ENCODE results near the gene CD19. TPM values are rescaled to one million over a fixed set of nuclear protein-coding genes. Genes with fewer than 3 reads are reported as not detected.
"Not testable (repeated sequence)": the region's sequence is repeated elsewhere in the genome, so short reads cannot be mapped to it uniquely, and the experiment has no call there.

CD19 gene
- total RNA-seq = 6.6 TPM

DNA sequence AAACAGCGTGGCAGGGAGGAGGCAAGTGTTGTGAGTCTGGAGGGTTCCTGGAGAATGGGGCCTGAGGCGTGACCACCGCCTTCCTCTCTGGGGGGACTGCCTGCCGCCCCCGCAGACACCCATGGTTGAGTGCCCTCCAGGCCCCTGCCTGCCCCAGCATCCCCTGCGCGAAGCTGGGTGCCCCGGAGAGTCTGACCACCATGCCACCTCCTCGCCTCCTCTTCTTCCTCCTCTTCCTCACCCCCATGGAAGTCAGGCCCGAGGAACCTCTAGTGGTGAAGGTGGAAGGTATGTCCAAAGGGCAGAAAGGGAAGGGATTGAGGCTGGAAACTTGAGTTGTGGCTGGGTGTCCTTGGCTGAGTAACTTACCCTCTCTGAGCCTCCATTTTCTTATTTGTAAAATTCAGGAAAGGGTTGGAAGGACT is at the start of gene CD19:
CD19 (plus strand) TSS at position 171 of the 425 bp plus-strand sequence; CDS start at position 201, 30 bp downstream.
- H3K4me1 ChIP-seq (ENCODE audit: insufficient read depth, low read length) = peaks cover 32% of the 10 kb centered on the region
- peak within 1 kb of the TSS; percentile 29 for H3K4me3 ChIP-seq (ENCODE audit: low read length)
- H3K27me3 ChIP-seq (ENCODE audit: insufficient read depth, low read length) = no peaks in the 10 kb centered on the region
- no peaks in the 10 kb centered on the region for H3K9me3 ChIP-seq (ENCODE audit: low read depth, low read length)

- no peak overlapping the region for H3K4me3 ChIP-seq (ENCODE audit: low read length)
- H3K27me3 ChIP-seq (ENCODE audit: insufficient read depth, low read length) = no peaks in the 10 kb centered on the region
- peaks cover 13% of the 10 kb centered on the region for H3K4me1 ChIP-seq (ENCODE audit: insufficient read depth, low read length)
- H3K9me3 ChIP-seq (ENCODE audit: low read depth, low read length) = no peaks in the 10 kb centered on the region
These were observed 49.1 kb upstream of the CD19 start for GRCh38 chr16:28882551-28883160.

GRCh38 chr16:28883221-28883996 is 48.4 kb upstream of the CD19 start:
- Histone ChIP-seq H3K4me3 (ENCODE audit: low read length) (no peak overlapping the region), H3K9me3 (ENCODE audit: low read depth, low read length) (no peaks in the 10 kb centered on the region), H3K4me1 (ENCODE audit: insufficient read depth, low read length) (peaks cover 13% of the 10 kb centered on the region), H3K27me3 (ENCODE audit: insufficient read depth, low read length) (no peaks in the 10 kb centered on the region)

DNA sequence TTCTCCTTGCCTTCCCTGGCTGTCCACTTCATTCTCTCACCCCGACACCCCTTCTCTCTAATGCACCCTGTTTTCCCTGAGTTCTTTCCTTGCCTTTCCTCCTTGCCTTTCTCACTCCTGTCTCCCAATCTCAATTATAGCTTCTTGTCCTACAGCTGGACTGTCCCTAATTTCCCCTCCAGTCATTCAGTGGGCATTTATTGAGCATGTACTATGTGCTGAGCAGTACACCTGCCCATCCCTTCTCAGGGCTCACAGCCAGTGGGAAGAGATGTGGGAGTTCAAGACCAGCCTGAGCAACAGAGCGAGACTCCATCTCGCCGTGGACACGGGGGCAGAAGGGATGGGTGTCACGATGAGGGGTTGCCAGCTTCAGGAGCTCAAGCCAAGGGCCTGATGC is 47.7 kb upstream of the CD19 start:
- H3K4me1 ChIP-seq (ENCODE audit: insufficient read depth, low read length) = peaks cover 12% of the 10 kb centered on the region
- no peaks in the 10 kb centered on the region for H3K27me3 ChIP-seq (ENCODE audit: insufficient read depth, low read length)
- H3K4me3 ChIP-seq (ENCODE audit: low read length) = no peak overlapping the region
- no peaks in the 10 kb centered on the region for H3K9me3 ChIP-seq (ENCODE audit: low read depth, low read length)

DNA sequence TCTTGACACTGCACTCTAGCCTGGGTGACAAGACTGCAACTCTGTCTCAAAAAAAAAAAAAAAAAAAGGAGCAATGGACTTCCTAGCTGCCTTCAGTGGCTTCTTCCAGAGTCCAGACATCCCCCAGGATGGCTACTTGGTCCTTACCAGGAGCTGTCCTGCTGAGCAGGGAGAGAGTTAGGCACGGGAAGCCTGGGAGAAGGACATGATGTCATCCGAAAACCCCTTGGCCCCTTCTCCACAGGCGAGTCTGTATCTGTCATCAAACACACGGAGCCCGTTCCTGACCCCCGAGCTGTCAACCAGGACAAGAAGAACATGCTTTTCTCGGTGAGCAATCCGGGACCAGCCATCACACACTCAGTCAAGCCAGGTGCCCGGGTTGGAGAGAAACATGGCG is 44.8 kb upstream of the CD19 start:
- Histone ChIP-seq H3K4me1 (ENCODE audit: insufficient read depth, low read length) (no peaks in the 10 kb centered on the region), H3K27me3 (ENCODE audit: insufficient read depth, low read length) (no peaks in the 10 kb centered on the region), H3K4me3 (ENCODE audit: low read length) (no peak overlapping the region), H3K9me3 (ENCODE audit: low read depth, low read length) (no peaks in the 10 kb centered on the region)

DNA sequence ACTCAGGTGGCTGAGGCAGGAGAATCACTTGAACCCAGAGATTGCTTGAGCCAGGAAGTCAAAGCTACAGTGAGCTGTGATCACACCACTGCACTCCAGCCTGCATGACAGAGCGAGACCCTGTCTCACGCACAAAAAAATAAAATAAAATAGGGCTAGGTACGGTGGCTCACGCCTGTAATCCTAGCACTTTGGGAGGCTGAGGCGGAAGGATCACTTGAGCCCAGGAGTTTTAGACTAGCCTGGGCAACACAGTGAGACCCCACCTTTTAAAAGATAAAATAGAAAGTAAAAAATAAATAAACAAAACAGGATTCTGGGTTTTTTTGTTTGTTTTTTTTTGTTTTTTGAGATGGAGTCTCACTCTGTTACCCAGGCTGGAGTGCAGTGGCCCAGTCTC is 41.4 kb upstream of the CD19 start:
- not testable (repeated sequence) for H3K4me1 ChIP-seq (ENCODE audit: insufficient read depth, low read length); H3K4me3 ChIP-seq (ENCODE audit: low read length); H3K27me3 ChIP-seq (ENCODE audit: insufficient read depth, low read length); H3K9me3 ChIP-seq (ENCODE audit: low read depth, low read length)

- no peaks in the 10 kb centered on the region for H3K9me3 ChIP-seq (ENCODE audit: low read depth, low read length)
- H3K27me3 ChIP-seq (ENCODE audit: insufficient read depth, low read length) = no peaks in the 10 kb centered on the region
- no peaks in the 10 kb centered on the region for H3K4me1 ChIP-seq (ENCODE audit: insufficient read depth, low read length)
- H3K4me3 ChIP-seq (ENCODE audit: low read length) = no peak overlapping the region
These were observed 39.5 kb upstream of the CD19 start for GRCh38 chr16:28891964-28892890.

DNA sequence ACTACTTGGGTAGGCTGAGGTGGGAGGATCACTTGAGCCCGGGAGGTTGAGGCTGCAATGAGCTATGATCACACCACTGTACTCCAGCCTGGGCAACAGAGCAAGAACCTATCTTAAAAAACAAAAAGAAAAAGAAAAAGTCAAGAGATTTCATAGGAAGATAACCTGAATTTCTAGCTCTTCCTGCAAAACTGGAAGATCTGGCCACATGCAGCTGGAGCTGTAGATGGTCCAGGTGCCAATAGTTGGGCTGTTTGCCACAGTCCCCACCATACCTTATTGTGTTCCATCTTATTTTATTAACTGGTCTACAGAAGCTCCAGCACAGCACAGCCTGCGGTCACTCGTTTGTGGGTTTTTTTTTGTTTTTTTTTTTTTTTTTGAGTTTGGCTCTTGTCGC is 38.5 kb upstream of the CD19 start:
- Histone ChIP-seq H3K4me1 (ENCODE audit: insufficient read depth, low read length) (no peaks in the 10 kb centered on the region), H3K27me3 (ENCODE audit: insufficient read depth, low read length) (no peaks in the 10 kb centered on the region), H3K9me3 (ENCODE audit: low read depth, low read length) (no peaks in the 10 kb centered on the region), H3K4me3 (ENCODE audit: low read length) (no peak overlapping the region)

DNA sequence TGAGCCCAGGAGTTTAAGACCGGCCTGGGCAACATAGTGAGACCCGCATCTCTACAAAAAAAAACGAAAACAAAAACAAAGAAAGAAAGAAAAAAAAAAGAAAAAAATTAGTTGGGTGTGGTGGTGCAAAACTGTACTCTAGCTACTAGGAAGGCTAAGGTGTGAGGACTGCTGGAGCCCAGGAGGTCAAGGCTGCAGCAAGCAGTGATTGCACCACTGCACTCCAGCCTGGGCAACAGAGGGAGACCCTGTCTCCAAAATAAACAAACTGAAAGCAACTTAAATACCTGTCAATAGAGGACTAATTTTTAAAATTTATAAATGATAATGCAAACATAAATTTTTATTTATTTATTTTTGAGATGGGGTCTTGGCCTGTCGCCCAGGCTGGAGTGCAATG is 36.2 kb upstream of the CD19 start:
- Histone ChIP-seq H3K9me3 (ENCODE audit: low read depth, low read length) (no peaks in the 10 kb centered on the region), H3K27me3 (ENCODE audit: insufficient read depth, low read length) (no peaks in the 10 kb centered on the region), H3K4me3 (ENCODE audit: low read length) (no peak overlapping the region), H3K4me1 (ENCODE audit: insufficient read depth, low read length) (no peaks in the 10 kb centered on the region)

DNA sequence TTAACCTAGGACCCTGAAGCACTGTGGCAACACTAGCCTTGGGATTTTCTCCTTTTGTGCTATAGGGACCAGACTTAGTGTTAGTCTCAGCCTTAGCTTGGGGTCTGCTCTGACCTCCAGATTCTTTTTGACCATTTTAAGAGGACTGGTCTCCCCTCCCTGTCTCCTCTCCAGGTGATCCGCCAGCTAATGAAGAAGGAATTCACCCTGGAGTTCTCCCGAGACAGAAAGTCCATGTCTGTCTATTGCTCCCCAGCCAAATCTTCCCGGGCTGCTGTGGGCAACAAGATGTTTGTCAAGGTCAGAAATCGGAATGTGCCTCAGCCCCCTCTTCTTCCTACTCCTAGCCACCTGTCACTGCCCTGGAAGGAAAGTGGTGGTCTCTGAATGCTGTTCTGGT is 33.9 kb upstream of the CD19 start:
- Histone ChIP-seq H3K4me3 (ENCODE audit: low read length) (no peak overlapping the region), H3K27me3 (ENCODE audit: insufficient read depth, low read length) (no peaks in the 10 kb centered on the region), H3K9me3 (ENCODE audit: low read depth, low read length) (no peaks in the 10 kb centered on the region), H3K4me1 (ENCODE audit: insufficient read depth, low read length) (no peaks in the 10 kb centered on the region)

GRCh38 chr16:28898266-28898665 is 33.5 kb upstream of the CD19 start:
- Histone ChIP-seq H3K4me1 (ENCODE audit: insufficient read depth, low read length) (no peaks in the 10 kb centered on the region), H3K9me3 (ENCODE audit: low read depth, low read length) (no peaks in the 10 kb centered on the region), H3K4me3 (ENCODE audit: low read length) (no peak overlapping the region), H3K27me3 (ENCODE audit: insufficient read depth, low read length) (no peaks in the 10 kb centered on the region)

DNA sequence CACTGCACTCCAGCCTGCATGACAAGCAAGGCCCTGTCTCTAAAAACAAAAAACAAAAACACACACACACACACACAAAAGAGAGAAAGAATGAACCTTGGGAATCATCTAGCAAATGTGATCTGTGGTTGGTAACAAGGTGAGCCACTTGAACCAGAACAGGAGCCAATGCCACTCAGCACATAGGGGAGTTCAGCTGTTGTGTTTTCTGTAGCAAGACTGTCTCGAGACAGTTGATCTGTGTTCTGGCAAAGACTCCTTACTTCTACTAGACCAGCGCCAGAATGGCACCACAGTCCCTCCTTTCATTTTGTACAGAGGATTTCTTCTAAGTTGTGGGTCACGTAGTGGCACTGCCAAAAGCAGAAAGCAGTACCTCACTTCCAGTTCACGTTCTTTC is 32.8 kb upstream of the CD19 start:
- Histone ChIP-seq H3K4me1 (ENCODE audit: insufficient read depth, low read length) (no peaks in the 10 kb centered on the region), H3K27me3 (ENCODE audit: insufficient read depth, low read length) (no peaks in the 10 kb centered on the region), H3K4me3 (ENCODE audit: low read length) (no peak overlapping the region), H3K9me3 (ENCODE audit: low read depth, low read length) (no peaks in the 10 kb centered on the region)

DNA sequence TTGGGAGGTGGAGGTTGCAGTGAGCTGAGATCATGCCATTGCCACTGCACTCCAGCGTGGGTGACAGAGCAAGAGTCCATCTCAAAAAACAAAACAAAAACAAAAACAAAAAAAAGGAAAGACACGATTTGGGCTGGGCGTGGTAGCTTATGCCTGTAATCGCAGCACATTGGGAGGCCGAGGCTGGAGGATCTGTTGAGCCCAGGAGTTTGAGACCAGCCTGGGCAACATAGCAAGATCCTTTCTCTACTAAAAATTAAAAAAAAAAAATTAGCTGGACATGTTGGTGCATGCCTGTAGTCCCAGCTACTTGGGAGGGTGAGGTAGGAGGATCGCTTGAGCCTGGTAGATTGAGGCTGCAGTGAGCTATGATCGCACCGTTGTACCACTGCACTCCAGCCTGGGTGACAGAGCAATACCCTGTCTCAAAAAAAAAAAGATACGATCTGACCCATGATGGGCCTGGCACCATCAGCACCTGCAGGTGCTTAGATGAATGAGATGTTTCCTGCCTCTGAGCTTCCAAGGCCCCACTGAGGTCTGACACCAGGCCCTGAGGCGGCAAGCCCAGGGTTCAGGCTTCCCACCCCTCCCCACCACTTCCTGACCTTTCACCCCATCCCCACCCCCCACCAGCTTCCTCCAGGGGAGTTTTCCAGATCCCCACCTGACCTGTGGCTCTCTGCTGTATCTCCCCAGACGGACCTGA is 31.7 kb upstream of the CD19 start:
- H3K27me3 ChIP-seq (ENCODE audit: insufficient read depth, low read length) = no peaks in the 10 kb centered on the region
- no peak overlapping the region for H3K4me3 ChIP-seq (ENCODE audit: low read length)
- no peaks in the 10 kb centered on the region for H3K4me1 ChIP-seq (ENCODE audit: insufficient read depth, low read length)
- H3K9me3 ChIP-seq (ENCODE audit: low read depth, low read length) = no peaks in the 10 kb centered on the region

DNA sequence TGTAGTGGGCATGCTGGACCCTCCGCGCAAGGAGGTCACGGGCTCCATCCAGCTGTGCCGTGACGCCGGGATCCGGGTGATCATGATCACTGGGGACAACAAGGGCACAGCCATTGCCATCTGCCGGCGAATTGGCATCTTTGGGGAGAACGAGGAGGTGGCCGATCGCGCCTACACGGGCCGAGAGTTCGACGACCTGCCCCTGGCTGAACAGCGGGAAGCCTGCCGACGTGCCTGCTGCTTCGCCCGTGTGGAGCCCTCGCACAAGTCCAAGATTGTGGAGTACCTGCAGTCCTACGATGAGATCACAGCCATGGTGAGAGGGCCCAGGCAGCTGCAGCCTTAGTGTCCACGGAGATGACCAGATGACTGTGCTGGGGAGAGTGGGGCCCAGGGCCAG is 31.2 kb upstream of the CD19 start:
- H3K9me3 ChIP-seq (ENCODE audit: low read depth, low read length) = no peaks in the 10 kb centered on the region
- H3K4me3 ChIP-seq (ENCODE audit: low read length) = no peak overlapping the region
- H3K27me3 ChIP-seq (ENCODE audit: insufficient read depth, low read length) = no peaks in the 10 kb centered on the region
- H3K4me1 ChIP-seq (ENCODE audit: insufficient read depth, low read length) = no peaks in the 10 kb centered on the region

- H3K27me3 ChIP-seq (ENCODE audit: insufficient read depth, low read length) = no peaks in the 10 kb centered on the region
- no peaks in the 10 kb centered on the region for H3K9me3 ChIP-seq (ENCODE audit: low read depth, low read length)
- no peaks in the 10 kb centered on the region for H3K4me1 ChIP-seq (ENCODE audit: insufficient read depth, low read length)
- no peak overlapping the region for H3K4me3 ChIP-seq (ENCODE audit: low read length)
These were observed 29.9 kb upstream of the CD19 start for GRCh38 chr16:28901862-28902261.

Data from mononuclear cell (primary cell).